DND-41 (cell line): ENCODE results near the gene AFF1.
A peak's percentile ranks its signal among the peaks of the same experiment; 100 is the strongest.
"Not testable (repeated sequence)": the region's sequence is repeated elsewhere in the genome, so short reads cannot be mapped to it uniquely, and the experiment has no call there.

ENCODE experiments used
- ATAC-seq: fragments of 200-7000 bp; cut with Tn5 transposase; 3 replicates; pipeline ENCODE4 v1.9.1; 2021; ENCODE audit warnings: low read depth; ENCODE audit not compliant: insufficient read depth
- DNase-seq: peaks from one replicate; pipeline ENCODE4 v3.0.0-alpha.2; 2020
- H2AFZ ChIP-seq: 2 replicates; pipeline ENCODE4 v1.6.0; 2012; ENCODE audit warnings: low read depth, low read length
- H3K27ac ChIP-seq: 2 replicates; pipeline ENCODE4 v1.5.1; 2012; ENCODE audit warnings: low read length, inconsistent platforms
- H3K27me3 ChIP-seq: fragments of 200-600 bp; sonication (generic); 2 replicates; pipeline ENCODE4 v1.6.0; 2012; ENCODE audit warnings: low read length, mild to moderate bottlenecking, inconsistent platforms; ENCODE audit not compliant: insufficient read depth, poor library complexity
- H3K36me3 ChIP-seq: 2 replicates; pipeline ENCODE4 v1.5.1; 2012; ENCODE audit warnings: low read length, inconsistent platforms; ENCODE audit not compliant: insufficient read depth
- H3K4me1 ChIP-seq: 2 replicates; pipeline ENCODE4 v1.5.1; 2012; ENCODE audit warnings: mild to moderate bottlenecking, low read length; ENCODE audit not compliant: insufficient read depth
- H3K4me2 ChIP-seq: 2 replicates; pipeline ENCODE4 v1.6.0; 2012; ENCODE audit warnings: mild to moderate bottlenecking, moderate library complexity, low read length, inconsistent platforms; ENCODE audit not compliant: insufficient read depth
- H3K4me3 ChIP-seq, 2 experiments: fragments of 200-600 bp in 1 of 2; shearing (Covaris generic) in 1 of 2; 2 replicates each; pipeline ENCODE4 v1.5.1; 2012 to 2016; ENCODE audit warnings: inconsistent platforms in 2 of 2, low read length in 2 of 2, mild to moderate bottlenecking in 2 of 2, low read depth in 1 of 2, moderate library complexity in 1 of 2
- H3K79me2 ChIP-seq: 2 replicates; pipeline ENCODE4 v1.6.0; 2012; ENCODE audit warnings: low read length, inconsistent platforms; ENCODE audit not compliant: insufficient read depth
- H3K9ac ChIP-seq: 2 replicates; pipeline ENCODE4 v1.6.0; 2012; ENCODE audit warnings: low read depth, mild to moderate bottlenecking, inconsistent platforms, low read length, moderate library complexity
- H3K9me3 ChIP-seq: 2 replicates; pipeline ENCODE4 v1.5.1; 2012; ENCODE audit warnings: low read length, moderate library complexity, mild to moderate bottlenecking, inconsistent platforms; ENCODE audit not compliant: insufficient read depth, severe bottlenecking
- H4K20me1 ChIP-seq: 2 replicates; pipeline ENCODE4 v1.6.0; 2012; ENCODE audit warnings: low read length; ENCODE audit not compliant: insufficient read depth
- CTCF ChIP-seq: IDR thresholded peaks from 2 replicates; pipeline ENCODE4 v1.5.1; 2012; ENCODE audit warnings: borderline replicate concordance, low read length, moderate library complexity, mild to moderate bottlenecking; ENCODE audit not compliant: poor library complexity, severe bottlenecking; ENCODE audit errors: extremely low read depth
- EZH2 ChIP-seq: IDR thresholded peaks from 3 replicates; pipeline ENCODE4 v1.6.1; 2012; ENCODE audit warnings: borderline replicate concordance, low read depth, mild to moderate bottlenecking, moderate library complexity, low read length, inconsistent platforms; ENCODE audit not compliant: severe bottlenecking

The AFF1 gene

GRCh38 chr4:87134122-87134521 lies 199.3 kb downstream of the AFF1 start:
- H3K9ac ChIP-seq, result no peak overlapping the region
- no peak overlapping the region for H2AFZ ChIP-seq
- no peaks in the 10 kb centered on the region for H3K27me3 ChIP-seq
- peaks cover 92% of the 10 kb centered on the region for H3K36me3 ChIP-seq
- no peak overlapping the region for H3K4me3 ChIP-seq
- no peaks in the 10 kb centered on the region for H3K79me2 ChIP-seq
- H3K4me1 ChIP-seq, result no peaks in the 10 kb centered on the region
- H4K20me1 ChIP-seq, result no peaks in the 10 kb centered on the region
- ATAC-seq (no peak), DNase-seq (no peak)
- TF ChIP-seq CTCF (no peak), EZH2 (no peak)
- H3K4me2 ChIP-seq, result no peak overlapping the region
- no peaks in the 10 kb centered on the region for H3K9me3 ChIP-seq
- no peak overlapping the region for H3K27ac ChIP-seq

- Histone ChIP-seq H4K20me1 (no peaks in the 10 kb centered on the region), H2AFZ (no peak overlapping the region), H3K9ac (no peak overlapping the region), H3K4me2 (no peak overlapping the region), H3K27ac (no peak overlapping the region), H3K36me3 (peaks cover 44% of the 10 kb centered on the region), H3K79me2 (no peaks in the 10 kb centered on the region), H3K9me3 (no peaks in the 10 kb centered on the region), H3K4me1 (no peaks in the 10 kb centered on the region), H3K27me3 (no peaks in the 10 kb centered on the region), H3K4me3 (no peak overlapping the region)
- no peak for TF ChIP-seq EZH2
- TF ChIP-seq CTCF, result no peak
- ATAC-seq, result no peak
- no peak for DNase-seq
These were observed 206.6 kb downstream of the AFF1 start for GRCh38 chr4:87141428-87141827.

- H3K9ac ChIP-seq, result no peak overlapping the region
- peaks cover 24% of the 10 kb centered on the region; the same call in 1 of the 2 replicates for H3K36me3 ChIP-seq
- no peaks in the 10 kb centered on the region for H3K27me3 ChIP-seq
- ATAC-seq (peak; percentile 72), DNase-seq (peak; percentile 19)
- no peak overlapping the region for H3K4me3 ChIP-seq
- TF ChIP-seq EZH2 (no peak), CTCF (no peak)
- H3K4me2 ChIP-seq, result no peak overlapping the region
- no peaks in the 10 kb centered on the region for H3K4me1 ChIP-seq
- H4K20me1 ChIP-seq, result no peaks in the 10 kb centered on the region
- no peak overlapping the region for H3K27ac ChIP-seq
- H3K9me3 ChIP-seq, result no peaks in the 10 kb centered on the region
- H2AFZ ChIP-seq, result no peak overlapping the region
- no peaks in the 10 kb centered on the region for H3K79me2 ChIP-seq
These were observed 209.5 kb downstream of the AFF1 start for GRCh38 chr4:87144356-87144755.

GRCh38 chr4:87145934-87146333 lies 211.1 kb downstream of the AFF1 start:
- not testable (repeated sequence) for H3K9ac ChIP-seq, H3K9me3 ChIP-seq, H3K4me3 ChIP-seq, H4K20me1 ChIP-seq, ATAC-seq, H3K4me1 ChIP-seq, H3K4me2 ChIP-seq, H2AFZ ChIP-seq, DNase-seq, H3K27ac ChIP-seq, H3K79me2 ChIP-seq, H3K27me3 ChIP-seq
- peaks cover 14% of the 10 kb centered on the region; the same call in 1 of the 2 replicates for H3K36me3 ChIP-seq
